ENCODE data around the gene PTPRJ.
"Not testable (repeated sequence)": the region's sequence is repeated elsewhere in the genome, so short reads cannot be mapped to it uniquely, and the experiment has no call there.

The PTPRJ gene

GRCh38 chr11:48019595-48019994, 39.2 kb downstream of the PTPRJ start:
- TF ChIP-seq, protein P1, sequence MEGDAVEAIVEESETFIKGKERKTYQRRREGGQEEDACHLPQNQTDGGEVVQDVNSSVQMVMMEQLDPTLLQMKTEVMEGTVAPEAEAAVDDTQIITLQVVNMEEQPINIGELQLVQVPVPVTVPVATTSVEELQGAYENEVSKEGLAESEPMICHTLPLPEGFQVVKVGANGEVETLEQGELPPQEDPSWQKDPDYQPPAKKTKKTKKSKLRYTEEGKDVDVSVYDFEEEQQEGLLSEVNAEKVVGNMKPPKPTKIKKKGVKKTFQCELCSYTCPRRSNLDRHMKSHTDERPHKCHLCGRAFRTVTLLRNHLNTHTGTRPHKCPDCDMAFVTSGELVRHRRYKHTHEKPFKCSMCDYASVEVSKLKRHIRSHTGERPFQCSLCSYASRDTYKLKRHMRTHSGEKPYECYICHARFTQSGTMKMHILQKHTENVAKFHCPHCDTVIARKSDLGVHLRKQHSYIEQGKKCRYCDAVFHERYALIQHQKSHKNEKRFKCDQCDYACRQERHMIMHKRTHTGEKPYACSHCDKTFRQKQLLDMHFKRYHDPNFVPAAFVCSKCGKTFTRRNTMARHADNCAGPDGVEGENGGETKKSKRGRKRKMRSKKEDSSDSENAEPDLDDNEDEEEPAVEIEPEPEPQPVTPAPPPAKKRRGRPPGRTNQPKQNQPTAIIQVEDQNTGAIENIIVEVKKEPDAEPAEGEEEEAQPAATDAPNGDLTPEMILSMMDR (IDR thresholded peaks at IDR 0.05; ENCODE audit: insufficient read depth, missing control alignments): no peak
- DNase-seq (ENCODE audit: insufficient read length, low spot score) (no peak), FAIRE-seq (no peak)

GRCh38 chr11:48020092-48020755, 39.9 kb downstream of the PTPRJ start:
- FAIRE-seq: no peak
- TF ChIP-seq, protein P1 (IDR thresholded peaks at IDR 0.05; ENCODE audit: insufficient read depth, missing control alignments): no peak
- no peak for DNase-seq (ENCODE audit: insufficient read length, low spot score)

GRCh38 chr11:48021201-48021820, 41.0 kb downstream of the PTPRJ start:
- not testable (repeated sequence) for DNase-seq (ENCODE audit: insufficient read length, low spot score); FAIRE-seq

DNA sequence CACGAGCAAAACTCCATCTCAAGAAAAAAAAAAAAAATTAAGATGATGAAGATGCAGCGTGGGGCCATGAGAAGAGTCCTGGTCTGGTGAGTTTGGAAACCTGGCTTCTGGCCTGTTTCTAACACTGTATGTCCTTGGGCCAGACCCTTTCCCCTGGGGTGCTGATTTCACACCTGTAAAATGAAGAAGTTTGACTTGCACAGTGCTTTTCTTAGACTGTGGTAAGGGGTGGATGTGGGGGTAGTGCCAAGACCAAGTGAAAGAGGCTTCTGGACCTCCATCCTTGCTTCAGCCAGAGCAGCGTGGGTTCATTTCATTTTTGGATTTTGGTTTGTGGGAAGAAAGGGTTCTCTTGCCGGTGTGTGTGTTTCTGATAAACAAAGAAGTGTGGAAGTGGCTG, 42.1 kb downstream of the PTPRJ start:
- TF ChIP-seq, protein P1 (IDR thresholded peaks at IDR 0.05; ENCODE audit: insufficient read depth, missing control alignments): no peak
- no peak for DNase-seq (ENCODE audit: insufficient read length, low spot score)
- FAIRE-seq: no peak

DNA sequence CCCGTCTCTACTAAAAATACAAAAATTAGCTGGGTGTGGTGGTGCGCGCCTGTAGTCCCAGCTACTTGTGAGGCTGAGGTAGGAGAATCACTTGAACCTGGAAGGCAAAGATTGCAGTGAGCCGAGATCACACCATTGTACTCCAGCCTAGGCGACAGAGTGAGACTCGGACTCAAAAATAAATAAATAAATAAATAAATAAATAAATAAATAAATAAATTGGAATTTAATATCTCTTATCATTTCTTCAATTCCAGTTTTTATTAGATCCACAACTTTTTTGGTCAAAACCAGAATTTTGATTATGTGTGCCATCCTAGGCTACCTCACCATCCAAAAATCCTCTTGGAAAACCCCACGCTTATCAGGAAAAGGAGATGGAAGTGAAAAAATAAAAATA, 43.2 kb downstream of the PTPRJ start:
- not testable (repeated sequence) for FAIRE-seq

DNA sequence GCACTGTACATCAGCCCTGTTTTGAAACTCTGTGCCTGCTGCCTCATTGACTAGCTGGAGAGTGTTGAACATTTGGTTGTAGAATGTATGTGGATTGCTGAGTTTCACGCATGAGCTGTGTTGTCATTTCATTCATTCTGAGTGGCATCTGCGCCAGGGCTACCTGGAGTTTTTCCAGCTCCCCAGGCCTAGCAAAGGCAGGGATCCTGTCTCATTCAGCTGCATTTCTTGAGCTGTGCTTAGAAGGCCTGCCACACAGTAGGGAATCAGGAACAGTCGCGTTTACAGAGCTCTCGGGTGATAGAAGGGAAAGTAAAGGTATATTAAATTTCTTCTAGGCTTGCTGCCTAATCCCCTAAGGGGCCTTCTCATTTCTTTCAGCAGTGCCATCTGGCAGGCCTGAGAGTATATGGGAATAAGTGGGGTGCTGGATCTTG, 44.3 kb downstream of the PTPRJ start:
- TF ChIP-seq, protein P1 (IDR thresholded peaks at IDR 0.05; ENCODE audit: insufficient read depth, missing control alignments): no peak
- DNase-seq (ENCODE audit: insufficient read length, low spot score) (no peak), FAIRE-seq (no peak)

More for the DNA sequence above, 43.2 kb downstream of the PTPRJ start:
- not testable (repeated sequence) for DNase-seq (ENCODE audit: insufficient read length, low spot score)

- FAIRE-seq (no peak), DNase-seq (ENCODE audit: insufficient read length, low spot score) (no peak)
- TF ChIP-seq, protein P1 (IDR thresholded peaks at IDR 0.05; ENCODE audit: insufficient read depth, missing control alignments): no peak
Measured at GRCh38 chr11:48025293-48025983, 45.1 kb downstream of the PTPRJ start.

DNA sequence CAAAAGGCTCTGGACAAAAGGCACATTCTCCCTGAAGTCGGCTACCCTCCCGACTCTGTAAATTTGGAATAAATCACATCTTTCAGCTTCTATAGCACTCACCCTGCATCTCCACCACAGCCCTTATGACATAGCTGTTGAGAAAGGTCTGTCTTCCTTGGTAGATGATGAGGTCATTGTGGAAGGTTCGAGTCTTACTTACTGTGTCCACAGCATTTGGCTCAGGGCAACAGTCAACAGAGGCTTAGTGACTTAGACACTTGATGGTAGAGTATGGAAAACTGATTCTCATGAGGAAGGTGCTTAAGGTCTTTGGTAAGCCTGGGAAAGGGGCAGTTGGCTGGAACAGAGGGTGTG, 45.6 kb downstream of the PTPRJ start:
- no peak for FAIRE-seq
- no peak for DNase-seq (ENCODE audit: insufficient read length, low spot score)
- TF ChIP-seq, protein P1 (IDR thresholded peaks at IDR 0.05; ENCODE audit: insufficient read depth, missing control alignments): no peak
